PC-9 (cell line): ENCODE results near the gene ATP6V1G2. TPM values are rescaled to one million over a fixed set of nuclear protein-coding genes. Genes with fewer than 3 reads are reported as not detected.
"Not testable (repeated sequence)": the region's sequence is repeated elsewhere in the genome, so short reads cannot be mapped to it uniquely, and the experiment has no call there.

ENCODE experiments used
- BruUV-seq: library from RNA; stranded (reverse); fragments of 400-500 nt; replicated peaks from 2 replicates; lab custom pipeline; 2021; lab: Mats Ljungman, UMichigan
- CTCF ChIA-PET: fragments of 300-600 bp; sonication (Branson Sonifier 250); formaldehyde crosslinking; loops from one replicate; lab custom pipeline; 2022; ENCODE audit warnings: antibody characterized with exemption; lab: Charles Lee
- POLR2A ChIA-PET: fragments of 300-600 bp; sonication (Branson Sonifier 250); formaldehyde crosslinking; loops from one replicate; lab custom pipeline; 2022; ENCODE audit warnings: antibody characterized with exemption; ENCODE audit not compliant: unreplicated experiment; lab: Charles Lee
- DNase-seq, 2 experiments: peaks; one replicate each; pipeline versions ENCODE4 v3.0.0 to v3.0.0-alpha.2; 2015 to 2022; ENCODE audit warnings: mixed read lengths in 1 of 2
- H2AFZ ChIP-seq: fragments of 200-600 bp; sonication (generic); 2 replicates; pipeline ENCODE4 v1.8.1; 2017; ENCODE audit warnings: antibody characterized with exemption
- H3F3A ChIP-seq: fragments of 200-600 bp; sonication (generic); 2 replicates; pipeline ENCODE4 v1.8.1; 2017; ENCODE audit warnings: antibody characterized with exemption, mild to moderate bottlenecking, low read depth; ENCODE audit not compliant: insufficient read depth
- H3K27ac ChIP-seq: fragments of 200-600 bp; sonication (generic); 2 replicates; pipeline ENCODE4 v1.6.1; 2016; ENCODE audit warnings: mixed run types
- H3K27me3 ChIP-seq: fragments of 200-600 bp; sonication (generic); 2 replicates; pipeline ENCODE4 v1.6.1; 2016; ENCODE audit warnings: low read depth, mixed run types; ENCODE audit not compliant: insufficient read depth
- H3K36me3 ChIP-seq: fragments of 200-600 bp; sonication (generic); 2 replicates; pipeline ENCODE4 v1.6.1; 2016; ENCODE audit warnings: low read depth, mixed run types
- H3K4me1 ChIP-seq: fragments of 200-600 bp; sonication (generic); replicated peaks from 2 replicates; pipeline ENCODE4 v1.6.1; 2016; ENCODE audit warnings: mixed run types; ENCODE audit not compliant: insufficient read depth
- H3K4me2 ChIP-seq: fragments of 200-600 bp; sonication (generic); 2 replicates; pipeline ENCODE4 v1.6.1; 2017; ENCODE audit warnings: mixed run types
- H3K4me3 ChIP-seq: fragments of 200-600 bp; sonication (generic); 2 replicates; pipeline ENCODE4 v1.6.1; 2016; ENCODE audit warnings: mixed run types
- H3K79me2 ChIP-seq: fragments of 200-600 bp; sonication (generic); 2 replicates; pipeline ENCODE4 v1.6.1; 2017; ENCODE audit warnings: low read depth, mixed run types
- H3K9me2 ChIP-seq: fragments of 200-600 bp; sonication (generic); 2 replicates; pipeline ENCODE4 v1.8.1; 2017; ENCODE audit warnings: mild to moderate bottlenecking; ENCODE audit not compliant: insufficient read depth
- H3K9me3 ChIP-seq: fragments of 200-600 bp; sonication (generic); 2 replicates; pipeline ENCODE4 v1.8.1; 2016; ENCODE audit warnings: low read depth; ENCODE audit not compliant: insufficient read depth
- H4K20me1 ChIP-seq: fragments of 200-600 bp; sonication (generic); 2 replicates; pipeline ENCODE4 v1.8.1; 2017; ENCODE audit not compliant: insufficient read depth
- EZH2 ChIP-seq: fragments of 200-600 bp; sonication (generic); IDR thresholded peaks from 2 replicates; pipeline ENCODE4 v1.8.0; 2017; ENCODE audit warnings: antibody characterized with exemption, low read depth
- intact Hi-C: fragments of 100-400 bp; cut with micrococcal nuclease; formaldehyde crosslinking; loops from one replicate; pipeline ENCODE4 v1.10.0; 2022; ENCODE audit not compliant: unreplicated experiment
- total RNA-seq: library from RNA; stranded (reverse); gene quantifications from 2 replicates; pipeline ENCODE4 v1.2.3, GENCODE V29; 2021
- TF ChIP-seq, protein P1 (sequence below): fragments of 200-600 bp; sonication (generic); conservative IDR thresholded peaks from 2 replicates; pipeline ENCODE4 v1.6.1; 2017; ENCODE audit warnings: mixed run types, antibody characterized with exemption, mild to moderate bottlenecking, moderate library complexity

Gene ATP6V1G2
- total RNA-seq, 1 experiment from 2014 or later: 1.8 TPM

DNA sequence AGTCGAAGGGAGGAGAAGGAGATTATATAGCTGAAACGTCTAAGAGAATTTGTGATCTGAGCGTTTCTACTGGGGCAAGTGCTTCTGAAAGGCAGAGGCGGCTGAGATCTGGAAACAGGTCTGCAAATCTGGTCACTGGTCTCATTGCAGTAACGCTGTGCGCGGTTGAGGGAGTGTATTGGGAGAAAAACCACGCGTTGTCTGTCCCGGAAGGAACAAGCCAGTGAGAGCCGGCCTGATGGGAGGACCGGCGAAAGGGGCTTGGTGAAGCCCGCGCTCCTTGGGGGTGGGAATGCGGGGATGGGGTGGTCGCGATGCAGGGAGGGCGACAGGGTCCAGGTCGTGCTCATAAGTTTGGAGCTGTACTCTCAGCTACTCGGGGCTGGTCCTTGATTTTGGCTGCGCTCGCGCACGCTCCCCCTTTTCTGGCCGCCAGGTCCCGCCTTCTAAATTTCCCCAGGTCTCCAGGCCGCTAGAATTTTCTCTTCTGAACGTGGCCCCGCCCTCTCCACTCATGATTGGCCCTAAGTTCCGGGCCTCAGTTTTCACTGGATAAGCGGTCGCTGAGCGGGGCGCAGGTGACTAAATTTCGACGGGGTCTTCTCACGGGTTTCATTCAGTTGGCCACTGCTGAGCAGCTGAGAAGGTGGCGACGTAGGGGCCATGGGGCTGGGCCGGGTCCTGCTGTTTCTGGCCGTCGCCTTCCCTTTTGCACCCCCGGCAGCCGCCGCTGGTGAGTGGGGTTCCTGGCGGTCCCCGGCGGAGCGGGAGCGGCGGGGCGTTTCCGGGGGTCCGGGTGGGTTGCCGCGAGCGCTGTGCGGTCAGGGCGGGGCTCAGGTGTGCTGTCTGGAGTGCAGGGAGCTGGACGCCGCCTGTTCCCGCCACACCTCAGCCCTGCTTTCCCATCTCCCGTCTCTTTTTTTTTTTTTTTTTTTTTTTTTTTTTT lies 48.6 kb downstream of the ATP6V1G2 start, which contains the start of gene MICB:
TSS of gene MICB (plus strand) at position 615 of the 946 bp plus-strand sequence. CDS start at position 664, 49 bp downstream.
- Histone ChIP-seq H3K9me2 (no peaks in the 10 kb centered on the region), H3K79me2 (peaks cover 49% of the 10 kb centered on the region), H3K27ac (peak within 1 kb of the TSS; percentile 32; the same call in 1 of the 2 replicates), H3K9me3 (no peaks in the 10 kb centered on the region; the same call in 1 of the 2 replicates), H3K4me2 (peak within 1 kb of the TSS; percentile 80), H3K4me3 (peak within 1 kb of the TSS; percentile 71), H3K27me3 (no peaks in the 10 kb centered on the region), H3F3A (no peaks in the 10 kb centered on the region), H3K4me1 (peaks cover 23% of the 10 kb centered on the region), H4K20me1 (no peaks in the 10 kb centered on the region), H3K36me3 (no peaks in the 10 kb centered on the region), H2AFZ (peak within 1 kb of the TSS; percentile 96)
- POLR2A ChIA-PET: interaction anchor here (0.5 to 1.2 kb wide), 7 partner anchors 35 to 1322 kb away, joined by 3 to 15 read pairs (median 5); partner anchors contain the start of genes DDX39B, HSPA1A and HSPA1L
- peak; percentile 85 to 86 for DNase-seq
- TF ChIP-seq, protein P1, sequence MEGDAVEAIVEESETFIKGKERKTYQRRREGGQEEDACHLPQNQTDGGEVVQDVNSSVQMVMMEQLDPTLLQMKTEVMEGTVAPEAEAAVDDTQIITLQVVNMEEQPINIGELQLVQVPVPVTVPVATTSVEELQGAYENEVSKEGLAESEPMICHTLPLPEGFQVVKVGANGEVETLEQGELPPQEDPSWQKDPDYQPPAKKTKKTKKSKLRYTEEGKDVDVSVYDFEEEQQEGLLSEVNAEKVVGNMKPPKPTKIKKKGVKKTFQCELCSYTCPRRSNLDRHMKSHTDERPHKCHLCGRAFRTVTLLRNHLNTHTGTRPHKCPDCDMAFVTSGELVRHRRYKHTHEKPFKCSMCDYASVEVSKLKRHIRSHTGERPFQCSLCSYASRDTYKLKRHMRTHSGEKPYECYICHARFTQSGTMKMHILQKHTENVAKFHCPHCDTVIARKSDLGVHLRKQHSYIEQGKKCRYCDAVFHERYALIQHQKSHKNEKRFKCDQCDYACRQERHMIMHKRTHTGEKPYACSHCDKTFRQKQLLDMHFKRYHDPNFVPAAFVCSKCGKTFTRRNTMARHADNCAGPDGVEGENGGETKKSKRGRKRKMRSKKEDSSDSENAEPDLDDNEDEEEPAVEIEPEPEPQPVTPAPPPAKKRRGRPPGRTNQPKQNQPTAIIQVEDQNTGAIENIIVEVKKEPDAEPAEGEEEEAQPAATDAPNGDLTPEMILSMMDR: no peak
- no peak for TF ChIP-seq EZH2
- CTCF ChIA-PET: interaction anchor here (0.9 kb wide), 1 partner anchor 9 kb away, joined by 3 read pairs; no protein-coding TSS in a partner anchor
- intact Hi-C loops: loop anchor here (1.0 to 5.0 kb wide), 2 partner anchors 43 to 239 kb away; partner anchors contain the start of gene CLIC1
- no TSS peak for BruUV-seq

- H3K9me2 ChIP-seq, BruUV-seq, CTCF ChIA-PET, H4K20me1 ChIP-seq, H3K27ac ChIP-seq, DNase-seq, H3K27me3 ChIP-seq, H2AFZ ChIP-seq, H3K9me3 ChIP-seq, H3K36me3 ChIP-seq, H3F3A ChIP-seq: not testable (repeated sequence)
- peaks cover 26% of the 10 kb centered on the region for H3K4me1 ChIP-seq
- peaks cover 39% of the 10 kb centered on the region for H3K79me2 ChIP-seq
- intact Hi-C loops: loop anchor here (5.0 kb wide), 1 partner anchor 240 kb away; the partner anchor contains the start of gene CLIC1
- H3K4me3 ChIP-seq: peak overlapping the region; percentile 71; the same call in 1 of the 2 replicates
- H3K4me2 ChIP-seq: peak overlapping the region; percentile 80
- POLR2A ChIA-PET: interaction anchor here (0.6 to 1.2 kb wide), 4 partner anchors 35 to 1864 kb away, joined by 3 to 12 read pairs (median 4); partner anchors contain the start of genes DDX39B and GABBR1
Observed at GRCh38 chr6:31496826-31497225, 49.6 kb downstream of the ATP6V1G2 start.

- peak; percentile 50 to 53 for DNase-seq
- no peaks in the 10 kb centered on the region for H3K36me3 ChIP-seq
- peak overlapping the region; percentile 67; the same call in 1 of the 2 replicates for H3K4me3 ChIP-seq
- H4K20me1 ChIP-seq: no peaks in the 10 kb centered on the region
- ChIA-PET POLR2A (interaction anchor here (0.5 to 0.9 kb wide), 5 partner anchors 14 to 424 kb away, joined by 3 to 8 read pairs (median 4); no protein-coding TSS in a partner anchor), CTCF (interaction anchor here (0.7 to 0.8 kb wide), 2 partner anchors 31 to 46 kb away, joined by 3 read pairs; no protein-coding TSS in a partner anchor)
- H2AFZ ChIP-seq: no peak overlapping the region
- BruUV-seq: TSS peak; percentile 20
- peaks cover 26% of the 10 kb centered on the region for H3K4me1 ChIP-seq
- no peaks in the 10 kb centered on the region for H3K27me3 ChIP-seq
- H3F3A ChIP-seq: no peaks in the 10 kb centered on the region
- H3K27ac ChIP-seq: peak overlapping the region; percentile 47
- no peaks in the 10 kb centered on the region for H3K9me2 ChIP-seq
- peak overlapping the region; percentile 79 for H3K4me2 ChIP-seq
- TF ChIP-seq EZH2: no peak
- TF ChIP-seq, protein P1: no peak
- peaks cover 26% of the 10 kb centered on the region for H3K79me2 ChIP-seq
- intact Hi-C loops: loop anchor here (2.0 to 5.0 kb wide), 2 partner anchors 95 to 242 kb away; partner anchors contain the start of gene CLIC1
- no peaks in the 10 kb centered on the region for H3K9me3 ChIP-seq
Observed at GRCh38 chr6:31495580-31495979, 50.8 kb downstream of the ATP6V1G2 start.

Other genes with a start within 250 kb of the ATP6V1G2 start
- 137 and 204 TPM in 2 replicates for gene HLA-B, start 189.4 kb downstream of the ATP6V1G2 start, total RNA-seq
- gene MICA, start 143.0 kb downstream of the ATP6V1G2 start, total RNA-seq: 11.8 and 13.5 TPM in 2 replicates
- gene MICB, start 48.5 kb downstream of the ATP6V1G2 start, total RNA-seq: 26.7 and 37.8 TPM in 2 replicates
- not detected in 2 replicates for gene MCCD1, start 17.6 kb downstream of the ATP6V1G2 start, total RNA-seq
- gene DDX39B, start 4.6 kb downstream of the ATP6V1G2 start, total RNA-seq: 383 and 436 TPM in 2 replicates
- 26.1 and 38.3 TPM in 2 replicates for gene NFKBIL1, start 1.0 kb upstream of the ATP6V1G2 start, total RNA-seq
- gene LTA, start 25.7 kb upstream of the ATP6V1G2 start, total RNA-seq: not detected in 2 replicates
- not detected in 2 replicates for gene TNF, start 29.0 kb upstream of the ATP6V1G2 start, total RNA-seq
- gene LTB, start 35.8 kb upstream of the ATP6V1G2 start, total RNA-seq: 0.63 TPM in 1 of 2 replicates, not detected in the other
- gene LST1, start 39.7 kb upstream of the ATP6V1G2 start, total RNA-seq: 1.6 TPM in 2 replicates
- not detected in 2 replicates for gene NCR3, start 46.4 kb upstream of the ATP6V1G2 start, total RNA-seq
- not detected in 2 replicates for gene AIF1, start 68.6 kb upstream of the ATP6V1G2 start, total RNA-seq
- gene PRRC2A, start 74.1 kb upstream of the ATP6V1G2 start, total RNA-seq: 182 and 192 TPM in 2 replicates
- 336 and 358 TPM in 2 replicates for gene BAG6, start 106.1 kb upstream of the ATP6V1G2 start, total RNA-seq
- gene APOM, start 109.3 kb upstream of the ATP6V1G2 start, total RNA-seq: 2.7 and 2.9 TPM in 2 replicates
- 17.2 and 17.8 TPM in 2 replicates for gene C6orf47, start 114.2 kb upstream of the ATP6V1G2 start, total RNA-seq
- 11.5 and 13.0 TPM in 2 replicates for gene GPANK1, start 118.4 kb upstream of the ATP6V1G2 start, total RNA-seq
- 152 and 173 TPM in 2 replicates for gene CSNK2B, start 119.5 kb upstream of the ATP6V1G2 start, total RNA-seq
- 20.9 and 24.0 TPM in 2 replicates for gene LY6G5B, start 123.4 kb upstream of the ATP6V1G2 start, total RNA-seq
- gene LY6G5C, start 134.5 kb upstream of the ATP6V1G2 start, total RNA-seq: 2.6 and 3.7 TPM in 2 replicates
- gene ABHD16A, start 156.7 kb upstream of the ATP6V1G2 start, total RNA-seq: 31.3 and 35.2 TPM in 2 replicates
- not detected in 2 replicates for gene LY6G6F, start 160.3 kb upstream of the ATP6V1G2 start, total RNA-seq
- not detected in 2 replicates for gene LY6G6D, start 168.7 kb upstream of the ATP6V1G2 start, total RNA-seq
- gene LY6G6C, start 175.1 kb upstream of the ATP6V1G2 start, total RNA-seq: 1.2 and 2.1 TPM in 2 replicates
- gene MPIG6B, start 176.8 kb upstream of the ATP6V1G2 start, total RNA-seq: 0.43 and 0.59 TPM in 2 replicates
- 58.3 and 99.6 TPM in 2 replicates for gene DDAH2, start 182.7 kb upstream of the ATP6V1G2 start, total RNA-seq
- gene CLIC1, start 189.9 kb upstream of the ATP6V1G2 start, total RNA-seq: 546 and 599 TPM in 2 replicates
- 50.0 and 68.8 TPM in 2 replicates for gene MSH5, start 193.4 kb upstream of the ATP6V1G2 start, total RNA-seq
- gene SAPCD1, start 216.0 kb upstream of the ATP6V1G2 start, total RNA-seq: 11.1 and 16.9 TPM in 2 replicates
- gene VWA7, start 230.7 kb upstream of the ATP6V1G2 start, total RNA-seq: 6.0 and 9.6 TPM in 2 replicates
- gene VARS1, start 249.1 kb upstream of the ATP6V1G2 start, total RNA-seq: 99.6 and 124 TPM in 2 replicates